DMS 273 treated with DMSO at 0.1 percent for 48 hours (cell line): ENCODE measurements around the gene ADK.

Experiments used
- DNase-seq: peaks from one replicate; lab custom pipeline; 2025; lab: John Stamatoyannopoulos, UW

The ADK gene

DNA sequence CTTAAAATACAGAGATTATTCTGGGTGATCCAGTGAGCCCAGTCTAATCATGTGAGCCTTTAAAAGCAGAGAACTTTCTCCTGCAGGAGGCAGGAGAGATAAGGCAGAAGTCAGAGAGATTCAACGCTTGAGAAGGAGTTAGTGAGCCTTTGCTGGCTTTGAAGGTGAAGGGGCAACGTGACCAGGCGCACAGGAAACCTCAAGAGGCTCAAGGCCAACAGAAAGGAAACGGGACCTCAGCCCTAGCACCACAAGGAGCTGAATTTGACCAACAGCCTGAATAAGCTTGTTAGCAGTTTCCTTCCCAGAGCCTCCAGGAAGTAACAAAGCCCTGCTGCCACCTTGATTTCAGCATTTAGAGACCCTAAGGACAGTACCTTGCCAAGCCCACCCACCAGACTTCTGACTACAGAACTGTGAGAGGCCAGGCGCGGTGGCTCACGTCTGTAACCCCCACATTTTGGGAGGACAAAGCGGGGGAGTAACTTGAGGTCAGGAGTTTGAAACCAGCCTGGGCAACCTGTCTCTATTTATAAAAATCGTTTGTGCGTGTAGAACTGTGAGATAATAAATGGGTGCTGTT is 588.1 kb downstream of the ADK start:
- no peak for DNase-seq

DNA sequence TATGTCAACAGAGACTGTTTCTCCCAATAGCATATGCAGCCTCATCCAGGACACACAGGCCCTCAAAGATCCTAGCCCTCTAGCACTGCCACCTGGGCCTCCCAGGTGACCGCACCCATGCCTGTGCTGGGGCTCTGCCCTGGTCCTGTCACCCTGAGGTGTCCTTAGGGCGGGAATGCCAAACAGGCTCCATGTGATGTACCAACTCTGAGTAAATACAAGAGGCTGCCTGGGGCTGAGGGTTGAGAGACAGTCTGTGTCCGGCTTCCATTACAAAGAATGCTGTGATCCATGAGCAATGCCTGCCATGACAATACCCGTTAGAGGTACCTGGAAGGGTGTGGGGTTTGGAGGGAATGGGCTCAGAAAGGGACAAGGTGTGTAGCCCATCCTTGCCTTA is 592.4 kb downstream of the ADK start:
- no peak for DNase-seq

DNA sequence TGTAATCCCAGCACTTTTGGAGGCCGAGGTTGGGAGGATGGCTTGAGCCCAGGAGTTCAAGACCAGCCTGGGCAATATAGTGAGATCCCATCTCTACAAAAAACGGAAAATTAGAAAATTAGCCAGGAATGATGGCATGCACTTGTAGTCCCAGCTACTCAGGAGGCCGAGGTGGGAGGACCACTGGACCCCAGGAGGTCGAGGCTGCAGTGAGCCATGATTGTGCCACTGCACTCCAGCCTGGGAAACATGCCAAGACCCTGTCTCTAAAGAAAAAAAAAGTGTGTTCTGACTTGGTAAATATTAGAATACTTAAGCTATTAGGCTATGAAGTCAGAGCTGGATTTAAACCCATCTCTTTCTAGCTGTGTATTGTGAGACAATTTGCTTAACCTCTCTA is 594.4 kb downstream of the ADK start:
- no peak for DNase-seq

DNA sequence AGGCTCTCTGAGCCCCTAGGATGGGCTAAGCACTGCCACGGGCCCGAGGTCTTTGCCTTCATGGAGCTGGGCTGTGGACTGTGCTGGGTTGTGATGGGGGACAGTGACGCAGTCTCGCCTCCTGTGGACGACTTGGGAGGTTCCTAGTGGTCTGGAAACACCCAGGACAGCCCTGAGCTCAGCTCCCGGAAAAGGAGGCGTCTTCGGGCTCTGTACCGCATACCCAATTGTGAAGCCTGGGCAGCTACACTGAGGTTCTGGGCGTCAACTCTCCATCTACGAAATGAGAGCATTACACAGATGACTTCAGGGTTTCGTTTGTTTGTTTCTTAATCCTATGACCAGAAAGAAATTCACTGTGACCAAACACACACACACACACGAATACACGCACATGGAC is 595.8 kb downstream of the ADK start:
- no peak for DNase-seq

DNA sequence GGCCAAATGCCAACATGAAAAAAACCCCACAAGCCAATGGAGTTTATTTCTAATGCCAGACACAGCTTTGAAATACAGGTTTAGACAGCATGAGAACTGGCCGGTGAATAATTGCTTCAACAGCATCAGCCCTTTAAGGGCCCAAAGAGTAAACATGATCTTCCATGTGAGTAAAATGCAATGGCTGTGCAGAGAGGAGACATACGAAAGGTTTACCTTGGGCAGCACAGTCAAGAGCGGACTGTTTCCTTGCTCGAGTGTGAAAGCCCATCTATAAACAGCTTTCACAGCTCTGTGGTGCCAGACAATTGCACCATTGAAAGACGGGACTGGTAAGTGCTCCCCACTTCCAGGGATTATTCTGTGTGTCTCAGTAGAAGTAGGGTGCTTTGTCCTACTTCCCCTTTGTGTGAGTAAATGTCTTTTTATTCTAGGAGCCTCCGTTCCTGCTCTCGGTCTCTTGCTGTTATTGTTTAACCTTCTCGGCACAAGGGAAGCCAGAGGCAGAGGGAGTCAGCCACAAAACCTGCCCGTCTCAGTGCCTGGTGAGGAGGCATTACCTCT is 597.5 kb downstream of the ADK start:
- DNase-seq, result no peak

DNA sequence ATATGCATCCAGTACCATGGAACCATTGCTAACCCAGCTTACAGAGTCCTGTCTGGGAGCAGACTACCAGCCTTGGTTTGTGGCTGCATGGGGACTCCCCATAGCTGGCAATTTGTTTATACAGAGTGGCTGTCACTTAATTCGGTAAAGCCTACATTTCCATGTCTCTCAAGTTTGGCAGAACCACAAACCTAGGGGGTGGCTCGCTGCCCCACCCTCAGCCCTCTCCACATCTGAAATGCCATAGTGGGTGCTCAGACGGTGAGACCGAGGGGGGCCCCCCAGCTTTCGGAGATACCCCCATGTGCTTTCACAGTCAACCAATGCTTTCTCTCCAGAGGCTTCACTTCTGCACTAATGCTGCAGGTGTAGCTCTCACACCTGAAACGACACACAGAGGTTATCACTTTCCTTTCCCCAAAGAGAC is 599.8 kb downstream of the ADK start:
- no peak for DNase-seq

DNA sequence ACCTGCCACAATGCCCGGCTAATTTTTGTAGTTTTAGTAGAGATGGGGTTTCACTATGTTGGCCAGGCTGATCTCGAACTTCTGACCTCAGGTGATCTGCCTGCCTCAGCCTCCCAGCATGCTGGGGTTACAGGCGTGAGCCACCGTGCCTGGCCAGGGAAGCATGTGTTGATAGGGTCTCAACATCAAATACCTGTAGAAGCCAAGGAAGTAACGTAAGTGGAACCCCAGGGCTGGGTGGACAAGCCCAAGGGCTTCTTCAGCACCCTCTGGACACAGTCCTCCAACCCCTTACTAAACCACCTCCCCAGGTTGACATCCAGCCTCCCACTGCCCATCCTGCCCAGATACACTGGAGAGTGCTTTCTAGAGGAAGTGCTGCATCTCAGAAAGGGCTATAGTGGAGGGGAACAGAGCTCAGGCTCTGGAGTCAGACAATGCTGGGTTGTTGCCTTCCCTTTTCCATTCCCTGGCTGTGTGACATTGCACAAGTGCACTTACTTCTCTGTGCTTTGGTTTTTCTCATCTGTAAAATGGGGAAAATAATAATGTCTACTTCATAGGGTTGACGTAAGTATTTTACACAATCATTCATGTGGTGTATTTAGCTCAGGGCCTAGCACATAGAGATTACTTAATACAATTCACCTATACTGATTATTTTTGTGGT is 601.5 kb downstream of the ADK start:
- DNase-seq, result no peak

DNA sequence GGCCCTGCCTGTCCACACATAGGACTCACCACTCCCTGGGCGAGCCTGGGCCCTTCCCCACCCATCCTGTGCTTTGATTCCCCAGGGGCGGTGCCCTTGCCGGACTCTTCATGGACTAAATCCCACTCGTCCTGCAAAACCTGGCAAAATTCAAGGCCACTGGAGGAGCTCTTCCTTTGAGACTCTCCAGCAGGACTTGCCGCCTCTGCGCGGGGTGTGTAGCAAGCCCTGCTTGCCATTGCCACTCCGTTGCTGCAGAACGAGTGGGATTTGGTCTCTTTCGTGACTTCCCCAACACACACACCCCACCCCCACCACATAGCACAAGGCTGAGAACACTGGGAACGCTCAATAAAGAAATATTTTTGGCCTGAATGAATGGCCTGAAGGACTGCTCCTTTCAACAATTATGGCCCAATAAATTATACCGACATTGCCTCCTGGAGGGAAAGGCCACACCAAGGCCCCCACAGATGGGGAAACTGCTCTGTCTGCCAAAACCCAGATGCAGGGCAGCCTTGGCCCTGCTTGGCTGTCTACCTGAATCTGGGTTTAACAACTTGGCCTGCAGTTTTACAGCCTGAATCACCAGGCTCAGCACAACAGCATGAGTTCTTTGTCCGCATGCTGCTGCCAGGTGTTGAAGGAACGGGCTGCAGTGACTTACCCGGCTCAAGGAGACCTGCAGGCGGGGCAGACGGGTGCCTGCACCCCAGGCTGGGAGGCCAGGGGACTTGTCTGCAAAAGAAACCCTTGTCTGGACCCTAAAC is 602.6 kb downstream of the ADK start:
- DNase-seq, result no peak

DNA sequence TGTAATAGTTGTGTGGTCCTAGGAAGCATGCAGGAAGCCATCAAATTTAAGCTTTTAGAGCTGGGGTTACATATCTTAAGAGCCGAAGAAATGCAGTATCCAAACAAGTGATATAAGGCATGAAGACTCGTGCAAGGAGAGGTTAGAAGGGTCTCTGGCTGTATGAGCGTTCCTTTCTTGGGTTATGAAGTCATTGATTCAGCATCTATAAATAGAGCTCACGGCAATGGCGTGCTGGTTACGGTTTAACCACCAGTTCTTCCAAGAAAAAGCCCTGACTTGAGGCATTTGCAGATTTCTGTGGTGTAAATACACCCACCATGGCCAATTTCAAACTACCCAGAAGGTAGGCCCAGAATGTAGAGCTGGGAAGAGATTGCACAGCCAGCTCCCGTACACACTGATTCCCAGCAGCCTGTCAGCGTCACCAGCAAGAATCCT is 603.4 kb downstream of the ADK start:
- DNase-seq, result no peak

DNA sequence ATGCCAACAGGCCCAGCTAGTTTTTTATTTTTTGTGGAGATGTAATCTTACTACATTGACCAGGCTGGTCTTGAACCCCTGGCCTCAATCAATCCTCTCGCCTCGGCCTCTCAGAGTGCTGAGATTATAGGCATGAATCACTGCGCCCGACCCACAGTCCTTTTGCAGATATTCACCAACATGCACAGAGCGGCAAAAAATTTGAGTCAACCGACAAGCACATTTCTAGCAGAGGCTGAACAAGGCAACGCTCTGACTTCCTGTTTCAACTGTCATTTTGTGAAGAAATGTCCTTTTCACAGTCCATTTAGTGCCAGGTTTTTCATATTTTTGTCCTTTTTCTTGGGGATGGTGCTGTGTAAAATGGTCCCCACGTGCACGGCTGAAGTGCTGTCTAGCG is 604.3 kb downstream of the ADK start:
- DNase-seq, result no peak
